Adrenal gland (tissue), 19 donors: Measurements from ENCODE around the gene USF2. TPM values are rescaled to one million over a fixed set of nuclear protein-coding genes. Genes with fewer than 3 reads are reported as not detected.
"Not testable (repeated sequence)": the region's sequence is repeated elsewhere in the genome, so short reads cannot be mapped to it uniquely, and the experiment has no call there.

ENCODE experiments used
- DNase-seq, 7 donors: peaks; one replicate each; pipeline ENCODE4 v3.0.0-alpha.2; 2019 to 2020
- H3K27ac ChIP-seq, 5 donors: fragments of 200-600 bp; sonication (generic) in 4 of 5; 1 replicate in 3 of 5; 2 replicates in 2 of 5; pipeline versions ENCODE4 v1.5.1 to v1.8.0; 2016 to 2020; ENCODE audit warnings: mild to moderate bottlenecking in 1 of 5
- H3K27me3 ChIP-seq: fragments of 200-600 bp; 2 replicates; pipeline ENCODE4 v1.8.0; 2021
- H3K36me3 ChIP-seq, 2 donors: fragments of 200-600 bp; replicated peaks in 1 of 2; 1 replicate in 1 of 2; 2 replicates in 1 of 2; pipeline versions ENCODE4 v1.5.1 to v1.8.0; 2018 to 2022
- H3K4me1 ChIP-seq, 2 donors: fragments of 200-600 bp; replicated peaks in 1 of 2; 1 replicate in 1 of 2; 2 replicates in 1 of 2; pipeline versions ENCODE4 v1.5.1 to v1.8.0; 2018 to 2021
- H3K4me3 ChIP-seq, 4 donors: fragments of 200-600 bp; sonication (generic) in 3 of 4; one replicate each; pipeline ENCODE4 v1.5.1; 2016 to 2018
- H3K9me3 ChIP-seq, 3 donors: fragments of 200-600 bp; sonication (generic) in 1 of 3; replicated peaks in 1 of 3; 1 replicate in 2 of 3; 2 replicates in 1 of 3; pipeline versions ENCODE4 v1.5.1 to v1.8.0; 2016 to 2021
- POLR2A ChIP-seq, 2 donors: fragments of 450-650 bp; IDR thresholded peaks; one replicate each; pipeline ENCODE4 v1.6.1; 2017; ENCODE audit warnings: antibody characterized with exemption in 2 of 2, mild to moderate bottlenecking in 2 of 2, moderate library complexity in 1 of 2
- WGBS, 4 donors: extraction: QIAGEN DNeasy Blood & Tissue Kit in 2 of 4; methylation state at CpG; one replicate each; pipeline versions ENCODE4 v1.1.5 to v1.1.7; 2013 to 2017; 5-methylcytosine and 5-hydroxymethylcytosine counted together
- intact Hi-C, 2 donors: fragments of 100-400 bp; cut with DNase I; formaldehyde crosslinking; loops; one replicate each; pipeline versions ENCODE4 v1.14.1 to v1.15.0; 2022 to 2023
- long read RNA-seq, 10 donors: library from polyadenylated mRNA in 3 of 10; unstranded in 2 of 10; stranded (forward) in 1 of 10; transcript quantifications; one replicate each; pipeline ENCODE4 v2.0.0 and lab custom pipeline, GENCODE V29; 2021 to 2026
- polyA plus RNA-seq, 3 donors: library from polyadenylated mRNA; stranded (reverse); fragments of 200-250 nt in 2 of 3; fragments of 350-450 nt in 1 of 3; fragmentation: Illumina TruSeq in 1 of 3; extraction: RNeasy Lipid Tissue Mini Kit (QIAGEN cat#74804) in 1 of 3; gene quantifications; one replicate each; pipeline ENCODE4 v1.2.3, GENCODE V29; 2013 to 2014
- total RNA-seq, 9 donors: library from RNA; depleted of rRNA in 4 of 9; stranded (reverse); fragments of >200 nt in 4 of 9; fragments of 120-200 nt in 1 of 9; fragmentation: NEBNext Ultra II Directional in 1 of 9; extraction: Animal tissue kit (Norgen Biotek cat#: 25700) in 1 of 9; gene quantifications; one replicate each; pipeline versions ENCODE4 v1.1.0 to v1.2.4, GENCODE V29; 2013 to 2023
- TF ChIP-seq, protein P1 (sequence below), 6 experiments: fragments of 450-650 bp in 4 of 6; fragments of 200-600 bp in 2 of 6; sonication (generic) in 1 of 6; IDR thresholded peaks; 1 replicate in 5 of 6; 2 replicates in 1 of 6; pipeline versions ENCODE4 v1.5.1 to v1.8.0; 2016 to 2021; ENCODE audit warnings: antibody characterized with exemption in 6 of 6, mild to moderate bottlenecking in 2 of 6, moderate library complexity in 1 of 6
- donor health status: healthy with polysubstance abuse.
- donor health status: Bipolar disorder and iron deficiency.
- donor health status: DM: yes; HTN: yes; CAD: no.
- donor health status: DM: no; HTN: no; CAD: no.
- donor health status: DM: no; HTN: no; CAD: no.
- donor health status: DM: yes; HTN: yes; CAD: no.

Gene USF2, protein sequence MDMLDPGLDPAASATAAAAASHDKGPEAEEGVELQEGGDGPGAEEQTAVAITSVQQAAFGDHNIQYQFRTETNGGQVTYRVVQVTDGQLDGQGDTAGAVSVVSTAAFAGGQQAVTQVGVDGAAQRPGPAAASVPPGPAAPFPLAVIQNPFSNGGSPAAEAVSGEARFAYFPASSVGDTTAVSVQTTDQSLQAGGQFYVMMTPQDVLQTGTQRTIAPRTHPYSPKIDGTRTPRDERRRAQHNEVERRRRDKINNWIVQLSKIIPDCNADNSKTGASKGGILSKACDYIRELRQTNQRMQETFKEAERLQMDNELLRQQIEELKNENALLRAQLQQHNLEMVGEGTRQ
- 100 to 1,000 TPM in 8 of 9 donors, 10 to 100 TPM in 1; 50.6 to 220 (median 145) TPM for total RNA-seq
- polyA plus RNA-seq, result 100 to 1,000 TPM; 116 to 302 (median 169) TPM
- long read RNA-seq, donor 1, transcript USF2-201 (10 exons, 1,634 nt), result major isoform, 11 of 23 reads
- long read RNA-seq, donor 1, partial matches to known transcripts, result 0 of 23 reads
- long read RNA-seq, donor 1, other reads (novel, unspliced or antisense), result 0 of 23 reads
- long read RNA-seq, donor 2, transcript USF2-201 (10 exons, 1,634 nt), result major isoform, 11 of 21 reads
- long read RNA-seq, donor 2, partial matches to known transcripts, result 5 of 21 reads
- long read RNA-seq, donor 2, other reads (novel, unspliced or antisense), result 0 of 21 reads
- long read RNA-seq, donor 3, partial matches to known transcripts, result 0 of 17 reads
- long read RNA-seq, donor 3, other reads (novel, unspliced or antisense), result 0 of 17 reads
- long read RNA-seq, donor 4, transcript USF2-201 (10 exons, 1,634 nt), result major isoform, 7 of 19 reads
- long read RNA-seq, donor 4, partial matches to known transcripts, result 8 of 19 reads
- long read RNA-seq, donor 4, other reads (novel, unspliced or antisense), result 2 of 19 reads
- long read RNA-seq, donor 5, transcript USF2-201 (10 exons, 1,634 nt), result major isoform, 16 of 42 reads
- long read RNA-seq, donor 5, partial matches to known transcripts, result 15 of 42 reads
- long read RNA-seq, donor 5, other reads (novel, unspliced or antisense), result 4 of 42 reads
- long read RNA-seq, donor 6, partial matches to known transcripts, result 6 of 14 reads
- long read RNA-seq, donor 6, other reads (novel, unspliced or antisense), result 2 of 14 reads
- long read RNA-seq, donor 7, transcript USF2-201 (10 exons, 1,634 nt), result major isoform, 5 of 17 reads
- long read RNA-seq, donor 7, partial matches to known transcripts, result 6 of 17 reads
- long read RNA-seq, donor 7, other reads (novel, unspliced or antisense), result 0 of 17 reads
- long read RNA-seq, donor 8, transcript USF2-201 (10 exons, 1,634 nt), result major isoform, 14 of 33 reads
- long read RNA-seq, donor 8, partial matches to known transcripts, result 7 of 33 reads
- long read RNA-seq, donor 8, other reads (novel, unspliced or antisense), result 0 of 33 reads
- long read RNA-seq, donor 9, transcript USF2-212 (4 exons, 446 nt), result major isoform, 7 of 30 reads
- long read RNA-seq, donor 9, partial matches to known transcripts, result 12 of 30 reads
- long read RNA-seq, donor 9, other reads (novel, unspliced or antisense), result 0 of 30 reads
- long read RNA-seq, donor 10, transcript USF2-201 (10 exons, 1,634 nt), result major isoform, 7 of 13 reads
- long read RNA-seq, donor 10, partial matches to known transcripts, result 0 of 13 reads
- long read RNA-seq, donor 10, other reads (novel, unspliced or antisense), result 0 of 13 reads

DNA sequence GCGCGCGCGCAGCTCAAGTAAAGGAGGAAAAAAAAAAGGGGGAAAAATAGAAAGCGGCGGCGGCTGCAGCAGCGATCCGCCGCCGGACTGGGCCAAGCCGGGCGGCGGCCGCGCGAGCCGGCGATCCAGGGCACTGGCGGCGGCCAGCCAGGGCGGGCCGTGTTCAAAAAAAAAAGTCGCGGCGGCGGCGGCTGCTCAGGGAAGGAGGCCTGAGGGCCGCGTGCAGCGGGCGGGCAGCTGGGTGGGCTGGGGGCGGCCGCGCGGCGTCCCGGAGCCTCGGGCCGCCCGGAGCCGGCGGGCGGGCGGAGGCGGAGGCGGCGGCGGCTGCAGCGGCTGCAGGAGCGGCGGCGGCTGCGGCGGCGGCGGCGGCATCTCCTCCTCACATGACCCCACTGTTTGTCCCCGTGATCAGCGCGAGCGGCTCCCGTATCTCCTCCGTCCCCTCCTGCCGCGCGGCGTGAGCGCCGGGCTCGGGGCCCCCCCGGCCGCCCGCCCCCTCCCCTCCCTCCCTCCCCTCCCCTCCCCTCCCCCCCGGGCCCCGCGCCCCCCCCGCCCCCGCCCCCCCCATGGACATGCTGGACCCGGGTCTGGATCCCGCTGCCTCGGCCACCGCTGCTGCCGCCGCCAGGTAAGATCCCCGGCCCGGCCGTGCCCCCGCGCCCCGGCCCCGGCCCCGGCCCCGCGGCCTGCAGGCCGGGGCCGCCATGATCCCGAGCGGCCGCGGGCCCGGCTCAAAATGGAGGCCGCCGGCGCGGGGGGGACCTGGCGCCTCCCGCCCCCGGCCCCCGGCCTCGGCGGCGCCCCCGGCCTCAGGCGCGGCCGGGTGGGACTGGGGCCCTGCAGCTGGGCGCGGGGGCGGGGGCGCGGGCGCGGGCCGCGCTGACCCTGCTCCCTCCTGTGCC lies at the start of gene USF2:
TSS of gene USF2 (plus strand) at position 427 of the 902 bp plus-strand sequence. CDS start at position 567, 140 bp downstream.
- H3K27me3 ChIP-seq, result no peaks in the 10 kb centered on the region
- peak within 1 kb of the TSS; percentile 38 to 87 (median 66) for H3K4me3 ChIP-seq
- intact Hi-C loops, result loop anchor here in 1 of 2 donors (5.0 kb wide), 1 partner anchor 126 kb away; the partner anchor contains the start of gene FXYD7
- no peaks in the 10 kb centered on the region for H3K9me3 ChIP-seq
- DNase-seq, result peak; percentile 83 to 91 (median 88)
- peaks cover 14 to 39% of the 10 kb centered on the region in 2 donors for H3K4me1 ChIP-seq
- TF ChIP-seq POLR2A (IDR thresholded peaks at IDR 0.05), result peak in 1 of 2 donors; percentile 66
- TF ChIP-seq, protein P1, sequence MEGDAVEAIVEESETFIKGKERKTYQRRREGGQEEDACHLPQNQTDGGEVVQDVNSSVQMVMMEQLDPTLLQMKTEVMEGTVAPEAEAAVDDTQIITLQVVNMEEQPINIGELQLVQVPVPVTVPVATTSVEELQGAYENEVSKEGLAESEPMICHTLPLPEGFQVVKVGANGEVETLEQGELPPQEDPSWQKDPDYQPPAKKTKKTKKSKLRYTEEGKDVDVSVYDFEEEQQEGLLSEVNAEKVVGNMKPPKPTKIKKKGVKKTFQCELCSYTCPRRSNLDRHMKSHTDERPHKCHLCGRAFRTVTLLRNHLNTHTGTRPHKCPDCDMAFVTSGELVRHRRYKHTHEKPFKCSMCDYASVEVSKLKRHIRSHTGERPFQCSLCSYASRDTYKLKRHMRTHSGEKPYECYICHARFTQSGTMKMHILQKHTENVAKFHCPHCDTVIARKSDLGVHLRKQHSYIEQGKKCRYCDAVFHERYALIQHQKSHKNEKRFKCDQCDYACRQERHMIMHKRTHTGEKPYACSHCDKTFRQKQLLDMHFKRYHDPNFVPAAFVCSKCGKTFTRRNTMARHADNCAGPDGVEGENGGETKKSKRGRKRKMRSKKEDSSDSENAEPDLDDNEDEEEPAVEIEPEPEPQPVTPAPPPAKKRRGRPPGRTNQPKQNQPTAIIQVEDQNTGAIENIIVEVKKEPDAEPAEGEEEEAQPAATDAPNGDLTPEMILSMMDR (IDR thresholded peaks at IDR 0.05), result no peak
- peak within 1 kb of the TSS; percentile 90 to 99 (median 94) for H3K27ac ChIP-seq
- H3K36me3 ChIP-seq, result peaks cover 0 to 36% of the 10 kb centered on the region in 2 donors
- 0 to 2% (median 1%) methylated on average over 35 to 106 of the region's 126 CpGs for WGBS, 4 donors

DNA sequence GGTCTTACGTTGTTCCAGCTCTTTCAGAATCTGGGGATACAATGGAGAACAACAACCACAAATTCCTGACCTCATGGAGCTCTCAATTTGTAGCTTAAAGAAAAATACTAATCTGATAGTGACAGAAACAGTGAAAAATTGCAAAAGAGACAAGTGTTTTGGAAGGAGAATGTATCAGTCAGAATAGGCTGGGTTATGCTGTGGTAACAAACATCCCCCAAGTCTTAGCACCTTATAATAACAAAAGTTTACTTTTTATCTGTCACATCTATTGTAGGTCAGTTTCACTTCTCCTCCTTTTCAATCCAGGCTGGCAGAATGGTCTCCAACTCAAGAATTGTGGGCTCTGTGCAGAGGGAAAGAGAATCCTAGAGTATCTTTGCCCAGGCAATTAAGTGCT lies 49.8 kb upstream of the USF2 start:
- intact Hi-C loops, result no loop called here
- TF ChIP-seq, protein P1 (IDR thresholded peaks at IDR 0.05), result no peak
- TF ChIP-seq POLR2A (IDR thresholded peaks at IDR 0.05), result no peak
- Histone ChIP-seq H3K4me1 (peaks cover 5 to 16% of the 10 kb centered on the region in 2 donors), H3K27ac (no peak overlapping the region), H3K4me3 (no peak overlapping the region), H3K9me3 (no peaks in the 10 kb centered on the region), H3K27me3 (no peaks in the 10 kb centered on the region), H3K36me3 (no peaks in the 10 kb centered on the region)
- DNase-seq, result no peak
- 87 to 100% (median 94%) methylated on average over 1 of the region's 1 CpG for WGBS, 4 donors

DNA sequence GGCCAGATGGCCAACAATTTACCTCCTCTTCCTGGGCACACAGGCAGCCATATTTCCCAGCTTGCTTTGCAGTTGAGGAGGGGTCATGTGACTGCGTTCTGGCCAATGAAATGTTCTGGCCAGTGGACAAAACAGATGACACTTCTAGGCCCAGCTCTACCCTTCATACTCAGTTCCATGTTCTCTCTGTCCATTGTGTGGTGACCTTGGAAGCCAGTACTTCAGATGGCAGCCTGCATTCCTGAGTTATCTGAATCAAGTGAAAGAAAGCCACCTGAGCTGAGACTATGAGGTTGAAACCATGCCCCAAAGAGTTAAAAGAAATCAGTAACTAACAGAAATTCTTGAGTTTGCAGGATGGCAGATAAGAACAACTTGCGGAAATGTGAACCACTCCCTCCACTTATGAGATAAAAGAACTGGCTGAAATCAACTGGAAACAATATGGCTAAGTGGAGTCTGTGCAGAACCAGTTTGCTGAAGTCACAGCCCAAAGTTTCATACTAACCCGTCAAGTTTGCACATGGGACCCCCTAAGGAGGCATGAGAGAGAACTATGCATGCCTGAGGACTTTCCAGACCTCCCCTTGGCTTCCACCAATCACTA lies 48.3 kb upstream of the USF2 start:
- no peak for TF ChIP-seq POLR2A (IDR thresholded peaks at IDR 0.05)
- TF ChIP-seq, protein P1 (IDR thresholded peaks at IDR 0.05), result no peak
- no peak overlapping the region for H3K4me3 ChIP-seq
- H3K27me3 ChIP-seq, result no peaks in the 10 kb centered on the region
- H3K36me3 ChIP-seq, result no peaks in the 10 kb centered on the region
- H3K9me3 ChIP-seq, result no peaks in the 10 kb centered on the region
- H3K27ac ChIP-seq, result no peak overlapping the region
- intact Hi-C loops, result no loop called here
- H3K4me1 ChIP-seq, result peaks cover 3 to 6% of the 10 kb centered on the region in 2 donors
- peak in 1 of 7 donors; percentile 12 for DNase-seq
- 54 to 66% (median 59%) methylated on average over 3 of the region's 3 CpGs for WGBS, 4 donors

DNA sequence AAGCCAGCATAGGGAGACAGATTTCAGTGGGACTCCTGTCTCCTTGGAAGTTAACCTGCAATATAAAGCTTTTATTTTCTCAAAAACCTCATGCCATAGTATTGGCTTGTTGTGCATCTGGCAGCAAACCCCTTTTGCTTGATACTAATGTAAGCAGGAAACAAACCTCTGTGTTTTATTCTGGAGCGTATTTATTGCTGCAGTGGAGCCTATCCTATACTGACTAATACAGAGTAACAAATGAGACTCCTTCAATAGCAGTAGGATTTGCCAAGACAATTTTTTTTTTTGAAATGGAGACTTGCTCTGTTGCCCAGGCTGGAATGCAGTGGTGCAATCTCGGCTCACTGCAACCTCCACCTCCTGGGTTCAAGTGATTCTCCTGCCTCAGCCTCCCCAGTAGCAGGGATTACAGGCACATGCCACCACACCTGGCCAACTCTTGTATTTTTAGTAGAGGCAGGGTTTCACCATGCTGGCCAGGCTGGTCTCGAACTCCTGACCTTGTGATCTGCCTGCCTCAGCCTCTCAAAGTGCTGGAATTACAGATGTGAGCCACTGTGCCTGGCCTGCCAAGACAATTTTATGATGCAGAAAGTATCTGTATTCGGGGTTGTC lies 47.7 kb upstream of the USF2 start:
- H3K36me3 ChIP-seq, H3K27me3 ChIP-seq, H3K27ac ChIP-seq, intact Hi-C loops, H3K4me3 ChIP-seq, H3K4me1 ChIP-seq, H3K9me3 ChIP-seq: not testable (repeated sequence)
- 91 to 98% (median 95%) methylated on average over 3 to 4 of the region's 4 CpGs for WGBS, 4 donors
- DNase-seq, result peak in 1 of 7 donors; percentile 20
